Natural killer cell treated with Interleukin-12 subunit alpha and Interleukin-12 subunit beta and Interleukin-15 and Interleukin-18, amount 100 ng/mL, for 72 hours (primary cell): ENCODE measurements around the gene DBX1. TPM values are rescaled to one million over a fixed set of nuclear protein-coding genes. Genes with fewer than 3 reads are reported as not detected.

Experiments used
- total RNA-seq, 2 donors: library from RNA; stranded (reverse); gene quantifications; one replicate each; pipeline ENCODE4 v1.2.3, GENCODE V29; 2022

DBX1 gene
- total RNA-seq, 2 donors from 2014 or later: not detected

Other genes with a start within 250 kb of the DBX1 start
- 10 to 100 TPM; 25.7 to 27.7 TPM for gene HTATIP2, start 203.2 kb upstream of the DBX1 start, total RNA-seq
- gene PRMT3, start 227.2 kb upstream of the DBX1 start, total RNA-seq: 10 to 100 TPM; 19.3 to 42.8 TPM